HG02759 (cell line): ENCODE results near the gene PAX1.

Source experiments
- ATAC-seq: cut with Tn5 transposase; IDR thresholded peaks from one replicate; pipeline ENCODE4 v1.9.1; 2021; ENCODE audit warnings: mild to moderate bottlenecking, moderate library complexity; ENCODE audit not compliant: unreplicated experiment

The PAX1 gene

GRCh38 chr20:21702553-21703470, 2.7 kb upstream of the PAX1 start:
- ATAC-seq = peak; percentile 58

DNA sequence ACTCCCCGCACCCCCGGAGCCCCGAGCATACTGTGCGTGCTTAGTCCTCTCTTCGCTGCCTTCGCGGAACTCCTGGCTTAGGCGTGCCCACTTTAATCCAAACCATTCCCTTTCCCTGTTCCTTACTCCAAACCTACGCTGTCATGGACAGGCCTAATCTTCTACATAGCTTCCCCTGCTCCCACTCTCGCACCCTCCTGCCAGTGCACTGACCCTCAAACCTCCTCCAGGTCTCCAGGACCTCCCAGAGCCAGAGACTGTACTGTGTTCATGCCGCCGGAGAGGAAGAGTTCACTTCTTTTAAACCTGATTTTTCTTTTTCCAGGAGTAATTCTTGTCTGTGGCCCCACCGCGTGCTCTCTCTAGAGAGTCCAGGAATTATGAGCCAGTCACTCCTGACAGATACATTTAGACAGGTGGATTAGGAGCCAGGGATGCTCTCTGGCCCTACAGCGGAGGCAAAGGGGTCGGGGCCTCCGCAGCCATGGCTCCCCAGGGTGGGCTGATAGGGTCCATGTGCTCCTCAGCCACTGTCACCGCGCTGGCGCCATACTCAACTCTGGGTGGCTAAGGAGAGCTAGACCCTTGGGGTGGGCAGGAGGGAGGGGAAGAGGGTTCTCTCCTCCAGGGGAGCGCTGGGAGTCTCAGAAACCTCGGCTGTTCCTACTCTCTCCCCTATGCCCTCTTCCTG, 1.6 kb upstream of the PAX1 start:
- ATAC-seq = no peak

- no peak for ATAC-seq
Observed at GRCh38 chr20:21704408-21705385, 767 bp upstream of the PAX1 start.

- no peak for ATAC-seq
Observed at GRCh38 chr20:21706261-21707195, 1.1 kb downstream of the PAX1 start.

DNA sequence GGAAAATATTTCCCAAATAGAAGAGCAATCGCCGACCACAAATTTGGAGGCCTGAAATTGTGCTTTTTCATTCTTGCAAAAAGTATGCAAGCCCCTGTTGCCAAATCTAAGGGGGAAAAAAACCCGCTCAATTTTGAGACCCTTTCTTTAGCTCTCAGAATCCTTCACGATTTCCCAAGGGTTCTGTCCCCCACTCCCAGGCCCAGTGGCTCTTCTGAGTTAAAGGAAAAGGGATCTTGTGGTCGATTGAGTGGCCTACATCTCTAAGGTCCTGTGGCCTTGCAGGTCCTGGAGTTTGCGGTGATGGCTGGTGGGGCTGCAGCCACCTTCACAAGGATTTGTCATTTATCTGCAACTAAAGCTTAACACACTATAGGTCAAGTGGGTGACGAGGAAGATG, 1.8 kb downstream of the PAX1 start:
- no peak for ATAC-seq

DNA sequence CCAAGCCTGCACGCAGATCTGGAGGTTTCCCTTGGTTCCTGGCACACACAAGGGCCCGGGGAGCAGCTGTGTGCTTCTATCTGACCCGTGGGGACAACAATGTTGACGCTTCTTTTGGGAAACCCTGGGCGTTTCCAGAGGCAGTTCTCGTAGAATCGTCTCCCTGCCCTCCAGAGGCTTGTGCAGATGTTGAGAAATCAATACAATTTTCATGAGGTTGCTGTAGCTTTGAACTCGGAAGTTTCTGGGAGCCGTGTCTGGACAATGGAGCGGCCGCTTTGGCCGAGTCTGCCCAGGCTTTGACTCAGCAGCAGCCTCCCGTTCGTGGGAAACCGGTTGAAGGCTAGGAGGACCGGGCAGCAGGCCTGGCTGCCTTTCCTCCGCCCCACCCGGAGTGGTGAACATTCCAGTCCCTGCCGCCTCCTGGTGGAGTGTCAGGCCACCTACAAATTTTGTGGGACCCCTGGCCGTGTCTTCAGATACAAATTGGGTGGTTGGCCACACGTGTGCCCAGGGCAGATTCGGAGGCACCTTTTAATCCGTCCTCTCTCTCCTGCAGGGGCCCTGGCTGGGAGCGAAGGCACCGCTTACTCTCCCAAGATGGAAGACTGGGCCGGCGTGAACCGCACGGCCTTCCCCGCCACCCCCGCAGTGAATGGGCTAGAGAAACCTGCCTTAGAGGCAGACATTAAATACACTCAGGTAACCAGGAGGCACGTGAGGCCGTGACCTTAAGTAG, 2.7 kb downstream of the PAX1 start:
- no peak for ATAC-seq

DNA sequence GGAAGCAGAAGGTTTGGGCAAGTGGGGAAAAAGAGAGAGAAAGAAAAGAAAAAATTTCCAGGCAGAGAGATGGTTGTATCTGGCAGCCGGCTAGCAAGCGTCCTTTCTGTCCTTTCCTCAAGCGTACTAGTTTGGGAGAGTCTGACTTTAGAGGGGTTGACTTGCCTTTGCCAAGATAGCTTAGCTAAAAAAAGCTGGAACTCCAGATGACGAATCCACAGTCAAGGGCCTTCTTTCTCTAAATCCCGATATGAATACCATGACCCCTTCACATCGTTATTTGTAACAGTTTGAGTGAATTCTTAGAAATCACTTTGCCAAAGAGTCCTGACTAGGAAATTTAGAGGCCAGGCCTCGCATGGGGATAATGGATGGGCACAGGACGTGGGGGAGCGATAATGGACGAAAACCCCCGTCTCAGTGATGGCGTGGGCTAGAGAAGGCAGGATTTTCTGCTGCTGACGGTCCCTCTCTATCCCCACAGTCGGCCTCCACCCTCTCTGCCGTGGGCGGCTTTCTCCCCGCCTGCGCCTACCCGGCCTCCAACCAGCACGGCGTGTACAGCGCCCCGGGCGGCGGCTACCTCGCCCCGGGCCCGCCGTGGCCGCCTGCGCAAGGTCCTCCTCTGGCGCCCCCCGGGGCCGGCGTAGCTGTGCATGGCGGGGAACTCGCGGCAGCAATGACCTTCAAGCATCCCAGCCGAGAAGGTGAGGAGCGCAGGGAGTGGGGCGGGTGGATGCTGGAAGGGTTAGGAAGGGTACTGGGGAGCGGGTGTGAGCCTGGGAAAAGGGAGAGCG, 3.5 kb downstream of the PAX1 start:
- no peak for ATAC-seq

DNA sequence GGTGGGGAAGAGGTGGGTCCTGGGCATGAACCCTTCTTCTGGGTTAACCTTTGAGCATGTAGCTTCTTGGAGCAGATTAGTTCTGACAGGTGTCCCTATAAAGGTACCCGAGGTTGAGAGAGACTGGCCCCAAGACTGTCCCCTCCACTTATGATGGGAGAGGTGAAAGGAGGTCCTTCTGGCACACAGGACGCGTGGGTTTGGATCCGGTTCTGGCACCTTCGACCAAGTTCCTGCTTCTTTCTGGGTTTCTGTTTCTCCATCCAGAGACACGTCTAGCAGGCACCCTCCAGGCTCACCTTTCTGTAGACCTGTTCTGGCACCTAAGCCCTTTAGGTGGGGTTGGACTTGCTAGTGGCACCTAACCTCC, 4.1 kb downstream of the PAX1 start:
- no peak for ATAC-seq

DNA sequence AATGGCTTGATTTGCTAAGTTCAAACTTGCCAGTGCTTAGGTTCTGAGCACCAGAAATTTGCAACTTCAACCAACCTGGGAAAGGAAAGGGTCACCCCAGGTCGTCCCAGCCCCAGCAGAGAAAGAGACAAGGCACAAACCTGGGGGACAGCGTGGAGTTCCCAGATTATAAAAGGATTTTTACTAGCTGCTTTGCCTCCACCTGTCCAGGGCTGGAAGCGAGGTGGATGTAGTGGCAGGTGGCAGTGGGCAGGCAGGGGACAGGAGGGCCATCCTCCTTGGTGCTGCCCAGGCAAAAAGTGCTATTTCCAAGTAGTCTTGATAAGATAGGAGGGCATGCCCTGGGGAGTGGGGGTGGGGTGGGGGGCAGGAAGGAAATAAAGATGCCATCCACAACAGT, 4.9 kb downstream of the PAX1 start:
- no peak for ATAC-seq

GRCh38 chr20:21710863-21711431, 5.5 kb downstream of the PAX1 start:
- no peak for ATAC-seq

GRCh38 chr20:21712443-21713059, 7.1 kb downstream of the PAX1 start:
- ATAC-seq = no peak

- ATAC-seq = no peak
Observed at GRCh38 chr20:21713470-21713869, 8.0 kb downstream of the PAX1 start.

GRCh38 chr20:21713901-21714296, 8.4 kb downstream of the PAX1 start:
- no peak for ATAC-seq

- no peak for ATAC-seq
Observed at GRCh38 chr20:21714297-21715192, 9.1 kb downstream of the PAX1 start.

GRCh38 chr20:21715193-21715881, 9.9 kb downstream of the PAX1 start:
- ATAC-seq = no peak

DNA sequence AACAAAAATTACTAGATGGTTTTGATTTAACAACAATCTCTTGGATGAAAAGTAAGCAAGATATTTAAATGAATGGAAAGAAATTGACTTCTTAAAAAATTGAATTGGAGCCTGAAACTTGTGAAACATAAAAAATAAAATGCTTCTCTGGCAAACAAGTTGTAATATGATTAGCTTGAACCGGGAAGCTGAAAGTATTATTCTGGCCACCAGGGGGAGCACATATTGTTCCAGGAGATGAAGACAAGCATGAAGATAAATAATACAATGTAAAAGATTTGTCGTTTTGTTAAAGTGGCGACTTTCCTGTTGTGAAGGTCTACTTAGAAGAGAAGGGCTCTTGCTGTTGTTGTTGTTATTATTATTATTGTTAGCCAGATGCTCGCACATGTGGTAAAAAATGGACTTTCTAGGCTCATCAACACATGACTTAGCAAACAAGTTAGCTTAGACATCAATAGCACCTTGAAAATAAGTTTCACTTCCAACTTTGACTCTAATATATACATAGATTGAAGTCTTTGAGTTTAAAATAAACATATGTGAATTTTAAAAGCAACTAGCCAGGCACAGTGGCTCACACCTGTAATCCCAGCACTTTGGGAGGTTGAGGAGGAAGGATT, 14.2 kb downstream of the PAX1 start:
- peak; percentile 57 for ATAC-seq
